Skeletal muscle tissue (tissue), 4 donors: ENCODE results near the gene RDH16. TPM values are rescaled to one million over a fixed set of nuclear protein-coding genes. Genes with fewer than 3 reads are reported as not detected.
"Not testable (repeated sequence)": the region's sequence is repeated elsewhere in the genome, so short reads cannot be mapped to it uniquely, and the experiment has no call there.

Source experiments
- H3K27ac ChIP-seq: one replicate; pipeline ENCODE4 v1.7.0; 2013; ENCODE audit warnings: mild to moderate bottlenecking, low read depth, low read length, inconsistent platforms
- H3K27me3 ChIP-seq, 3 donors: one replicate each; pipeline ENCODE4 v1.7.0; 2013; ENCODE audit warnings: low read length in 3 of 3; ENCODE audit not compliant: control insufficient read depth in 3 of 3, insufficient read depth in 3 of 3
- H3K36me3 ChIP-seq, 3 donors: one replicate each; pipeline ENCODE4 v1.7.0; 2013; ENCODE audit warnings: low read length in 3 of 3; ENCODE audit not compliant: control insufficient read depth in 3 of 3, insufficient read depth in 3 of 3
- H3K4me1 ChIP-seq, 3 donors: one replicate each; pipeline ENCODE4 v1.7.0; 2013; ENCODE audit warnings: low read length in 3 of 3, mild to moderate bottlenecking in 3 of 3; ENCODE audit not compliant: control insufficient read depth in 3 of 3, insufficient read depth in 3 of 3
- H3K4me3 ChIP-seq, 3 donors: one replicate each; pipeline ENCODE4 v1.7.0; 2013; ENCODE audit warnings: low read length in 3 of 3
- H3K9ac ChIP-seq, 3 donors: one replicate each; pipeline ENCODE4 v1.7.0; 2013; ENCODE audit warnings: low read length in 3 of 3, mild to moderate bottlenecking in 3 of 3, moderate library complexity in 2 of 3, low read depth in 1 of 3
- H3K9me3 ChIP-seq, 3 donors: one replicate each; pipeline ENCODE4 v1.7.0; 2013; ENCODE audit warnings: low read length in 3 of 3; ENCODE audit not compliant: control insufficient read depth in 3 of 3
- total RNA-seq: library from RNA; depleted of rRNA; stranded (reverse); fragments of >200 nt; gene quantifications from one replicate; pipeline ENCODE4 v1.2.3, GENCODE V29; 2014
- donor health status: Osteomylitis.

RDH16 gene
- total RNA-seq, 1 donor from 2014 or later: 0.52 TPM

DNA sequence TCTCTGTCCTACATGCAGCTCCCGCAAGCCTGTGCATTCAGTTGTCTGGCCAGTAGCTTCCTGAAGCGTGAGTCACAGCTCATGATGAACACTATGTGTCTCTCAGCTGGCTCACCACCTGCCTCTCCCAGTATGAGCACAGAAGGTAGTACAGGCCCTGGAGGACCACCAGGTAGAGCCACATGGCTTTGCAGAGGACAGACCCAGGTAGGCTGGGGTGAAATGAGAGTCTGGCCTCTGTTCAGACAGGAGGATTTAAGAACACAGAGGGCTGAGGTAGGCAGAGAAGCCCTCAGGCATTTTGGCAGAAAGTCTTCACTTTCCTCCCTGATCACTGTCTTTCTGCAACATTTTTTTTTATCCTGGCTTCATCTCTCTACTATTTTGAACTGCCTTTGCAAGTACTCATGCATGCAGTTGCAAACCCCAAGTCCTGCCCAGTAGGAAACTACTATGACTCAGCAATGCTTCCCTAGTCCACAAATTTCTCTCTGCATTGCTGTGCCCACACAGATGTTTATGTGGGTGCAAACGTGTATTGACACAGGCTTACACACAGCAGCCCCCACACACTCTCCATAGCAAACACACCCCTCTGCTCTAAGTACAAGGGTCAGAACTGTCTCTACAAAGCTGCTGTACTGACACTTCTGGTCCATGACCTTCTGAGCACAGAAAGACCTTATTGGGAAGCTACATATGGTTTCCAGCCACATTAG lies 15.9 kb downstream of the RDH16 start:
- Histone ChIP-seq H3K9ac (no peak overlapping the region), H3K27ac (no peak overlapping the region), H3K4me3 (peak overlapping the region in 1 of 3 donors; percentile 29), H3K27me3 (no peaks in the 10 kb centered on the region), H3K9me3 (no peaks in the 10 kb centered on the region), H3K4me1 (peaks cover 0 to 9% (median 3%) of the 10 kb centered on the region in 3 donors), H3K36me3 (no peaks in the 10 kb centered on the region)

DNA sequence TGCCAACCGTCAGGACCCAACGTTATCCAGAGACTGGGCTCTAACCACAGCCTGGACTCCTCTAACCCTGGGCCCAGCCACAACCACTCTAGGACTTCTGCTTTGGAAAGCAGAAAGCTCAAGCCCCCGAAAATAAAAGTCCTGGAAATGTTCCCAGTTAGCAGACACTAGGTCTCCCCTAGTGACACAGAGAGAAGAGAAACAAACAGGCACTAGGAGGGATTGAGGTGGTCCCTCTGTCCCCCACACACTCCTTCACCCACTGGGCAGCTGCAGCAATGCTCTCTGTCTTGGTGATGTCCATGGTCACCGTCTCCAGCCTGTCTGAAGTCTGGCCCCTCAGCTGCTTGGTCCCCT lies 16.5 kb downstream of the RDH16 start:
- not testable (repeated sequence) for H3K4me3 ChIP-seq, H3K36me3 ChIP-seq, H3K9me3 ChIP-seq, H3K27me3 ChIP-seq, H3K27ac ChIP-seq, H3K4me1 ChIP-seq, H3K9ac ChIP-seq

DNA sequence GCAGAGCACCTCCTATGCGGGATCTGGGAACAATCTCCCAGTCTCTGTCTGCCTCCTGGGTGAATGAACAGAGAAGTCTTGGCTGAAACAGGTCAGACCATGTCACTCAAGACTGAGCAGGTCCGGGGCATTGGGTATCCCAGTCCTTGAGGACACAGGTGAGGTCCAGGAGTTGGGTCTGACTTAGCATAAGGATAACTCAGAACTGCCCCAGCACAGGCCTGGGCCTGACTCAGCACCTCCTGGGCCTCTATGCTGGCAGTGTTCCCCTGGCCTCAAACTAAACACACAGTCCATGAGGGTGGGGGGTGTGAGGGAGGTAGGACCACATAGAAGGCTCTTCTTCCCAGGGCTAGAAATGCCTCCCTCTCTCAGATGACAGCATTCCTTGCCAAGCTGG lies 21.7 kb downstream of the RDH16 start:
- Histone ChIP-seq H3K9ac (no peak overlapping the region), H3K4me1 (no peaks in the 10 kb centered on the region), H3K36me3 (no peaks in the 10 kb centered on the region), H3K27ac (no peak overlapping the region), H3K27me3 (no peaks in the 10 kb centered on the region), H3K4me3 (no peak overlapping the region), H3K9me3 (no peaks in the 10 kb centered on the region)

DNA sequence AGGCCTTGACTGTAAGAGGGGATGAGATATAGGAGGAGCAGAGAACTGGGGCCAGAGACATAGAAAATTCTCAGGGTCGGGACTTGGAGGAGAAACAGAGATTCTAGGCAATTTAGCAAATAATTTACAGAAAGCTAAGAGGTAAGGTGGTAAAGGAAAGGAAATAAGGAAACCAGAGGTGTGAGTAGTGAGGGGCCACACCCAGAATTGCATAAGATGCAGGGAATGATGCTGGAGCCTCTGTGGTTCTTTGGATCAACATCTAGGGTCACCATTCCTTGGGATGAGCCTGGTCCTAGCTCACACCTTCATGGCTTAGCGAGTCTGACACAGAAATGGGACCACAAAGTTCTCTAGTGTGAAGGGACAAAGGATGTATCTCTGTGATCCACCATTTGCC lies 22.3 kb downstream of the RDH16 start:
- Histone ChIP-seq H3K36me3 (no peaks in the 10 kb centered on the region), H3K9ac (no peak overlapping the region), H3K27ac (no peak overlapping the region)

DNA sequence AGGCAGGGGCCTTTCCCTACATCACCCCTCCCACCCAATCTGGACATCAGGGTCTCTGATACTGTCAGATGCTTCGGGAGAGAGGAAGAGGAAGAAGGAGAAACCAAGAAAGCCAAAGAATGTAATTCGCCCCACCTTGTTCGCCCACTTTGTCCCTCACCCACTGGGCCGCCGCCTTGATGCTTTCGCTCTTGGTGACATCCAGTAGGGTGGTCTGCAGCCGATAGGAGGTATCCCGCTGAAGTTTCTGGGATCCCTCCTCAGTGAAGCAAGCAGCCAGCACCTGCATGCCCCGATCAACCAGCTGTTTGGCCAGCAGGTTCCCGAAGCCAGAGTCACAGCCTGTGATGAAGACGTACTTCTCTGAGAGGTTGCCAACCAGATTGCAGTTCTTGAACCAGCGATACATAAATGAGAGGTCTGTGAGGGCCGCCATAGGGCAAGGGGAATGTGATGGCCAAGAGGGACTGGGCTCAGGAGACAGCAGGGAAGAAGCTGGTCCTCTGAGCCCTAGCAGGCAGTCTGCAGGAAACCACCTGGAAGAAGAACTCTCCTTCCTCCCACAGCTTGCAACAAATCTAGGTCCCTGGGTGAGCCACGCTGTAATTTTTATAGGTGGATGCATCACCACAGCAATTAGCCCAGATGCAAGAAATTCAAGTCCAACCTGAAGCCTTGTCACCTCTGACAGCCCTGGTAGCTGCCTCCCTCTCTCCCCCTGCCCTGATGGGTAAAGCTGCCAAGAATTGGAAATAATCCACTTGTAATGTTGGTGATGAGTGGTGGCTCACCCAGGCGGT lies 23.4 kb downstream of the RDH16 start, which contains the start of gene SDR9C7:
Gene SDR9C7 (minus strand): TSS at position 583 of the 800 bp plus-strand sequence. CDS start 147 bp downstream, at position 436.
- no peaks in the 10 kb centered on the region for H3K4me1 ChIP-seq
- H3K27ac ChIP-seq: no peak within 1 kb of the TSS

More for the DNA sequence above, 22.3 kb downstream of the RDH16 start:
- Histone ChIP-seq H3K9me3 (no peaks in the 10 kb centered on the region), H3K27me3 (no peaks in the 10 kb centered on the region), H3K4me1 (no peaks in the 10 kb centered on the region), H3K4me3 (no peak overlapping the region)

DNA sequence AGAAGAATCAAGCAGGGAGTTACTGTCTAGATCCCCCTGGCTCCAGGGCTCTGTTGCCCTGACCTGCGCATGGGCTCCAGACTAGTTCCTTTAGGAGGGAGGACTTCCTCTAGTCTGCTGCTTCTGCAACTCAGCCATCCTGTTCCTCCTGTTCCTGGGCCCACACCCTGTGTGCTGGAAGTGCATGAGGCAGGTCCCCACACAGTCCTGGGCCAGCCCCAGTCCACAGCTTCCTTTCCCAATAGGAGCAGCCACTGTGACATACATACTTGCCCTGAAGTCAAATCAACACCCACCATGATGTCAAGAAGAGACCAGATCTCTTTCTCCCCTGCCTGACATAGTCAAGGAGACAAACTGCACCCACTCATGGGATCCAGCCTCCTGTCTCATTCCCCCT lies 24.5 kb downstream of the RDH16 start:
- Histone ChIP-seq H3K4me1 (no peaks in the 10 kb centered on the region), H3K27me3 (no peaks in the 10 kb centered on the region), H3K9me3 (no peaks in the 10 kb centered on the region), H3K27ac (no peak overlapping the region), H3K4me3 (no peak overlapping the region), H3K36me3 (no peaks in the 10 kb centered on the region), H3K9ac (no peak overlapping the region)

More for the DNA sequence above, 23.4 kb downstream of the RDH16 start, which contains the start of gene SDR9C7:
- H3K9ac ChIP-seq: no peak within 1 kb of the TSS
- no peaks in the 10 kb centered on the region for H3K36me3 ChIP-seq
- no peaks in the 10 kb centered on the region for H3K9me3 ChIP-seq
- H3K4me3 ChIP-seq: no peak within 1 kb of the TSS
- no peaks in the 10 kb centered on the region for H3K27me3 ChIP-seq

DNA sequence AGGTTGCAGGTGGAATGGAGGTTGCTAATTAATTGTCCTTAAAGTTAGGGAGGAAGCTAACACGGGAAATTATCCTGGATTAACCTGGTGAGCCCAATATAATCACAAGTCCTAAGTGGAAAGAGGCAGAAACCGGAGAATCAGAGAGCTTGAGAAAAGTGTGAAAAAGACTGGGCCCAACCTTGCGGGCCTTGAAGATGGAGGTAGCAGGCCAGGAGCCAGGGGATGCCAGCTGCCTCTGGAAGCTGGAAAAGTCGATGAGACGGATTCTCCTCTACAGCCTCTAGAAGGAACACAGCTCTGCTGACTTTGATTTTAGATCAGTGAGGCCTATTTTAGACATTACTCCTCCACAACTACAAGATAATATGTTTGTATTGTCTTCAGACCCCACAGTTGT lies 25.3 kb downstream of the RDH16 start:
- Histone ChIP-seq H3K4me1 (no peaks in the 10 kb centered on the region), H3K9me3 (no peaks in the 10 kb centered on the region), H3K4me3 (no peak overlapping the region), H3K9ac (no peak overlapping the region), H3K27me3 (no peaks in the 10 kb centered on the region), H3K27ac (no peak overlapping the region), H3K36me3 (no peaks in the 10 kb centered on the region)

DNA sequence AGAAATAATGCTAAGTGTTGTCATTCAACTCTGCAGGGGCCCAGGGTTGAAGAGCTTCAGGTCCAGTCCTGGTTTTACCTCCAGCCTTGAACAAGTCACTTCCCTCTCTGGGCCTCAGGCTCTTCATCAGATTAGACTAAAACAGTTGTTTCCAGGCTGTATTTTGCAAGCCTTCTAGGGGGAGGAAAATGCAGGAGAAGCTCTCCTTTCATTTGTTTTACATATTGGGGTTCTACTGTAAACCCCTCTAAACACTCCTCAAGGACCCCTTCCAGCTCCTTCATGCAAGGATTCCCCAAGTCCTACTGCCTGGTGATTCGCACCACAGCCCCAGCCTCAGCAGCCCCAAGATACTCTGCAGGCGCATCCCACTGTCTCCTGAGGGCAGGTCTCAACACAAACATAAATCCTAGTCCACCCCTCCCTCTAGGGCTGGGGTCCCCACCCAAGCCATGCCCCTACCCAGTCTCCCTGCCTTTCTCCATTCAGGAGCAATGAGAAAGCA lies 25.9 kb downstream of the RDH16 start:
- Histone ChIP-seq H3K9me3 (no peaks in the 10 kb centered on the region), H3K27ac (no peak overlapping the region), H3K4me3 (no peak overlapping the region), H3K36me3 (no peaks in the 10 kb centered on the region), H3K27me3 (no peaks in the 10 kb centered on the region), H3K4me1 (no peaks in the 10 kb centered on the region), H3K9ac (no peak overlapping the region)

DNA sequence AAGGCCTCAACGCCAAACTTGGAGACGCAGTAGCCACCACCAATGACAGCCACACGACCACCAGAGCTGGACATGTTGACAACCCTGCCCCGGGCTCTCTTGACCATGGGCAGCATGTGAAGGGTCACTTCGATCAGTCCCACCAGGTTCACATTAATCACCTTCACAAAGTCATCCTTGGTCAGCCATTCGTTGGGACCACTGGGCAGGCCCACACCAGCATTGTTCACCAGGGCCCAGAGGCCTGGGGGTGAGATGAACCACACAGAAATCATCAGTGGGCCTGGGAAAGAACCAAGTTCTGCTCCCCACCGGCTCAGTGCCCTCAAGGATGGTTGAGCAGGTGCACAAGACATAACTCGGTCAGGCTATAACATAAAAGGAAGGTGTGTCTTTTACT lies 27.2 kb downstream of the RDH16 start:
- H3K27ac ChIP-seq: no peak overlapping the region
- H3K27me3 ChIP-seq: no peaks in the 10 kb centered on the region
- H3K36me3 ChIP-seq: no peaks in the 10 kb centered on the region
- H3K9me3 ChIP-seq: no peaks in the 10 kb centered on the region
- H3K9ac ChIP-seq: no peak overlapping the region
- no peak overlapping the region for H3K4me3 ChIP-seq
- H3K4me1 ChIP-seq: no peaks in the 10 kb centered on the region

DNA sequence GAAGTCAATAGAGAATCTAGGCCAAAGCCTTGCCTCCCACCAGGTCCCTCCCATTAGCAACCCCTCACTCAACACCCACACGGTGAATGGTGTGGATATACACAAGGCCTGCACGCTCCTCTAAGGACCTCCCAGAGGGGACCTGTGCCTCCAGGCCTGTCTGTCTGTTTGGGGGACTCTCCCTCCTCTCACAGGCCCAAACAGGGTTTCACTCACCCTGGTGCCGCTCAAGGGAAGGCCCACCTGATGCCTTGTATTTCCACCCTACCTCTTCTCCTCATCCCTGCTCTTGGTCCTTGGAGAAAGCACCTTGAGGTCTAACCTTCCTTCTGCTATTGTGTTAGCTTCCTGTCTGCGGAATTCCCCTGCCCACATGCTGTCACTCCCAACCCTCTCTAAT lies 27.6 kb downstream of the RDH16 start:
- Histone ChIP-seq H3K9me3 (no peaks in the 10 kb centered on the region), H3K4me3 (no peak overlapping the region), H3K27ac (no peak overlapping the region), H3K9ac (no peak overlapping the region), H3K36me3 (no peaks in the 10 kb centered on the region), H3K27me3 (no peaks in the 10 kb centered on the region), H3K4me1 (no peaks in the 10 kb centered on the region)
